CD14-positive monocyte (primary cell): ENCODE results near the gene CNOT8. TPM values are rescaled to one million over a fixed set of nuclear protein-coding genes. Genes with fewer than 3 reads are reported as not detected.

ENCODE experiments used
- DNase-seq, 3 donors: peaks; one replicate each; pipeline ENCODE4 v3.0.0-alpha.2; 2011 to 2022
- H2AFZ ChIP-seq: 2 replicates; pipeline ENCODE4 v1.6.0; 2012; ENCODE audit warnings: mild to moderate bottlenecking, low read depth, low read length, inconsistent platforms; ENCODE audit not compliant: insufficient read depth, poor library complexity, severe bottlenecking
- H3K27ac ChIP-seq, 2 donors: 1 replicate in 1 of 2; 2 replicates in 1 of 2; pipeline ENCODE4 v1.5.1; 2012 to 2013; ENCODE audit warnings: low read length in 2 of 2, control low read depth in 1 of 2, inconsistent platforms in 1 of 2, low read depth in 1 of 2, mild to moderate bottlenecking in 1 of 2
- H3K27me3 ChIP-seq, 2 donors: one replicate each; pipeline versions ENCODE4 v1.6.0 to v1.6.1; 2011 to 2013; ENCODE audit warnings: low read length in 2 of 2; ENCODE audit not compliant: control insufficient read depth in 2 of 2, insufficient read depth in 2 of 2
- H3K36me3 ChIP-seq, 2 donors: replicated peaks in 1 of 2; 1 replicate in 1 of 2; 2 replicates in 1 of 2; pipeline versions ENCODE4 v1.5.1 to v1.6.1; 2012 to 2013; ENCODE audit warnings: low read length in 2 of 2, control low read depth in 1 of 2, inconsistent platforms in 1 of 2, mild to moderate bottlenecking in 1 of 2; ENCODE audit not compliant: insufficient read depth in 2 of 2, control insufficient read depth in 1 of 2
- H3K4me1 ChIP-seq, 2 donors: 1 replicate in 1 of 2; 2 replicates in 1 of 2; pipeline versions ENCODE4 v1.5.1 to v1.6.1; 2012 to 2013; ENCODE audit warnings: low read length in 2 of 2, control low read depth in 1 of 2, inconsistent platforms in 1 of 2, mild to moderate bottlenecking in 1 of 2, moderate library complexity in 1 of 2; ENCODE audit not compliant: insufficient read depth in 2 of 2, control insufficient read depth in 1 of 2
- H3K4me2 ChIP-seq: replicated peaks from 2 replicates; pipeline ENCODE3; 2012; ENCODE audit warnings: low read length, moderate library complexity, mild to moderate bottlenecking; ENCODE audit not compliant: poor library complexity, severe bottlenecking; ENCODE audit errors: extremely low read depth
- H3K4me3 ChIP-seq, 3 experiments: fragments of 200-600 bp in 1 of 3; sonication (generic) in 1 of 3; replicated peaks in 1 of 3; 1 replicate in 2 of 3; 2 replicates in 1 of 3; pipeline ENCODE4 v1.5.1; 2011 to 2013; ENCODE audit warnings: low read length in 3 of 3, mild to moderate bottlenecking in 3 of 3, control low read depth in 2 of 3, low read depth in 2 of 3, inconsistent platforms in 1 of 3, moderate library complexity in 1 of 3
- H3K79me2 ChIP-seq: 2 replicates; pipeline ENCODE4 v1.6.0; 2012; ENCODE audit warnings: mild to moderate bottlenecking, control low read depth, inconsistent platforms, low read length, moderate library complexity; ENCODE audit not compliant: insufficient read depth
- H3K9ac ChIP-seq: 2 replicates; pipeline ENCODE4 v1.6.0; 2017; ENCODE audit warnings: low read length, mild to moderate bottlenecking; ENCODE audit not compliant: insufficient read depth, poor library complexity, severe bottlenecking
- H3K9me3 ChIP-seq, 2 donors: replicated peaks in 1 of 2; 1 replicate in 1 of 2; 2 replicates in 1 of 2; pipeline versions ENCODE4 v1.5.1 to v1.6.1; 2012 to 2013; ENCODE audit warnings: low read length in 2 of 2, control low read depth in 1 of 2; ENCODE audit not compliant: control insufficient read depth in 1 of 2, insufficient read depth in 1 of 2
- H4K20me1 ChIP-seq: 2 replicates; pipeline ENCODE4 v1.6.0; 2012; ENCODE audit warnings: mild to moderate bottlenecking, low read length, control low read depth, moderate library complexity; ENCODE audit not compliant: insufficient read depth
- H3K27ac Mint-ChIP-seq, 7 donors: one replicate each; pipeline ENCODE4 v1.8.0; 2020; ENCODE audit warnings: mild to moderate bottlenecking in 7 of 7, mixed read lengths in 7 of 7, moderate library complexity in 6 of 7, inconsistent platforms in 2 of 7
- H3K27me3 Mint-ChIP-seq, 3 donors: one replicate each; pipeline ENCODE4 v1.8.0; 2021 to 2022; ENCODE audit warnings: low read depth in 3 of 3, mild to moderate bottlenecking in 3 of 3, mixed read lengths in 3 of 3, moderate library complexity in 3 of 3, inconsistent platforms in 1 of 3
- H3K36me3 Mint-ChIP-seq, 2 donors: one replicate each; pipeline ENCODE4 v1.8.0; 2020; ENCODE audit warnings: mixed read lengths in 2 of 2, inconsistent platforms in 1 of 2, mild to moderate bottlenecking in 1 of 2
- H3K4me1 Mint-ChIP-seq: one replicate; pipeline ENCODE4 v1.8.0; 2020; ENCODE audit warnings: mild to moderate bottlenecking, mixed read lengths
- H3K4me3 Mint-ChIP-seq, 2 donors: one replicate each; pipeline ENCODE4 v1.8.0; 2020; ENCODE audit warnings: mild to moderate bottlenecking in 2 of 2, mixed read lengths in 2 of 2, moderate library complexity in 1 of 2
- H3K9me3 Mint-ChIP-seq, 7 donors: one replicate each; pipeline ENCODE4 v1.8.0; 2020 to 2022; ENCODE audit warnings: mixed read lengths in 7 of 7, mild to moderate bottlenecking in 6 of 7, moderate library complexity in 6 of 7, inconsistent platforms in 2 of 7
- WGBS: methylation state at CpG from one replicate; pipeline ENCODE4 v1.1.5; 2013; ENCODE audit warnings: missing lambda C conversion rate; ENCODE audit not compliant: insufficient coverage; 5-methylcytosine and 5-hydroxymethylcytosine counted together
- intact Hi-C, 2 donors: fragments of 100-400 bp; cut with micrococcal nuclease; formaldehyde crosslinking; loops; one replicate each; pipeline versions ENCODE4 v1.15.0 to v1.15.1; 2023
- polyA plus RNA-seq, 3 donors: library from polyadenylated mRNA; depleted of rRNA in 1 of 3; unstranded in 2 of 3; stranded (reverse) in 1 of 3; fragments of 300-500 nt in 2 of 3; fragments of >200 nt in 1 of 3; fragmentation: Illumina TruSeq in 2 of 3; gene quantifications; 1 replicate in 2 of 3; 2 replicates in 1 of 3; pipeline ENCODE4 v1.2.3, GENCODE V29; 2012 to 2021
- TF ChIP-seq, protein P1 (sequence below): fragments of 200-600 bp; IDR thresholded peaks from one replicate; pipeline ENCODE4 v1.8.0; 2022; ENCODE audit warnings: antibody characterized with exemption, mild to moderate bottlenecking

CNOT8 gene
- polyA plus RNA-seq, 3 donors = 98.7 to 160 (median 147) TPM

GRCh38 chr5:154871734-154872133 lies 13.3 kb downstream of the CNOT8 start:
- peaks cover 0 to 3% (median 0%) of the 10 kb centered on the region in 7 donors for H3K9me3 Mint-ChIP-seq

GRCh38 chr5:154873791-154874331 lies 15.4 kb downstream of the CNOT8 start:
- H3K79me2 ChIP-seq = peaks cover 15% of the 10 kb centered on the region
- H4K20me1 ChIP-seq = peaks cover 56% of the 10 kb centered on the region
- H3K27me3 ChIP-seq = no peaks in the 10 kb centered on the region
- intact Hi-C loops = no loop called here
- no peak overlapping the region for H2AFZ ChIP-seq
- no peak overlapping the region for H3K27ac ChIP-seq
- no peak for DNase-seq
- peaks cover 69 to 89% of the 10 kb centered on the region in 2 donors for H3K36me3 ChIP-seq
- H3K27me3 Mint-ChIP-seq = no peaks in the 10 kb centered on the region
- no peak overlapping the region for H3K4me3 Mint-ChIP-seq
- no CpG with 5 or more reads among the region's 5 CpGs for WGBS
- H3K4me1 Mint-ChIP-seq = no peaks in the 10 kb centered on the region
- TF ChIP-seq, protein P1, sequence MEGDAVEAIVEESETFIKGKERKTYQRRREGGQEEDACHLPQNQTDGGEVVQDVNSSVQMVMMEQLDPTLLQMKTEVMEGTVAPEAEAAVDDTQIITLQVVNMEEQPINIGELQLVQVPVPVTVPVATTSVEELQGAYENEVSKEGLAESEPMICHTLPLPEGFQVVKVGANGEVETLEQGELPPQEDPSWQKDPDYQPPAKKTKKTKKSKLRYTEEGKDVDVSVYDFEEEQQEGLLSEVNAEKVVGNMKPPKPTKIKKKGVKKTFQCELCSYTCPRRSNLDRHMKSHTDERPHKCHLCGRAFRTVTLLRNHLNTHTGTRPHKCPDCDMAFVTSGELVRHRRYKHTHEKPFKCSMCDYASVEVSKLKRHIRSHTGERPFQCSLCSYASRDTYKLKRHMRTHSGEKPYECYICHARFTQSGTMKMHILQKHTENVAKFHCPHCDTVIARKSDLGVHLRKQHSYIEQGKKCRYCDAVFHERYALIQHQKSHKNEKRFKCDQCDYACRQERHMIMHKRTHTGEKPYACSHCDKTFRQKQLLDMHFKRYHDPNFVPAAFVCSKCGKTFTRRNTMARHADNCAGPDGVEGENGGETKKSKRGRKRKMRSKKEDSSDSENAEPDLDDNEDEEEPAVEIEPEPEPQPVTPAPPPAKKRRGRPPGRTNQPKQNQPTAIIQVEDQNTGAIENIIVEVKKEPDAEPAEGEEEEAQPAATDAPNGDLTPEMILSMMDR = no peak
- H3K9me3 Mint-ChIP-seq = peaks cover 8 to 22% (median 16%) of the 10 kb centered on the region in 7 donors
- H3K4me1 ChIP-seq = no peaks in the 10 kb centered on the region
- no peak overlapping the region for H3K9ac ChIP-seq
- H3K4me2 ChIP-seq = no peak overlapping the region
- H3K4me3 ChIP-seq = no peak overlapping the region
- peaks cover 68 to 87% of the 10 kb centered on the region in 2 donors for H3K36me3 Mint-ChIP-seq
- H3K9me3 ChIP-seq = peaks cover 15 to 17% of the 10 kb centered on the region in 2 donors
- H3K27ac Mint-ChIP-seq = peak overlapping the region in 1 of 7 donors; percentile 63

More at GRCh38 chr5:154871734-154872133, 13.3 kb downstream of the CNOT8 start:
- peaks cover 30% of the 10 kb centered on the region for H3K79me2 ChIP-seq
- no peak overlapping the region for H3K9ac ChIP-seq
- H3K36me3 ChIP-seq = peaks cover 81 to 94% of the 10 kb centered on the region in 2 donors
- no peaks in the 10 kb centered on the region for H3K27me3 Mint-ChIP-seq
- H3K27ac Mint-ChIP-seq = no peak overlapping the region
- TF ChIP-seq, protein P1 = no peak
- WGBS = 100% methylated on average over 3 of the region's 4 CpGs
- H3K4me2 ChIP-seq = no peak overlapping the region
- no peaks in the 10 kb centered on the region for H3K4me1 ChIP-seq
- no peak overlapping the region for H2AFZ ChIP-seq
- no peak overlapping the region for H3K4me3 ChIP-seq
- H3K36me3 Mint-ChIP-seq = peaks cover 71 to 93% of the 10 kb centered on the region in 2 donors
- no peak overlapping the region for H3K27ac ChIP-seq
- peaks cover 77% of the 10 kb centered on the region for H4K20me1 ChIP-seq
- no peaks in the 10 kb centered on the region for H3K27me3 ChIP-seq
- intact Hi-C loops = no loop called here
- H3K9me3 ChIP-seq = no peaks in the 10 kb centered on the region
- H3K4me3 Mint-ChIP-seq = no peak overlapping the region
- no peak for DNase-seq
- H3K4me1 Mint-ChIP-seq = no peaks in the 10 kb centered on the region
